ENCODE data around the gene RAB27A.

- TF ChIP-seq ZNF695 (CRISPR knock-in tag; IDR thresholded peaks at IDR 0.05) (no peak), MAX (CRISPR knock-in tag; IDR thresholded peaks at IDR 0.05) (no peak), TEAD2 (tag; IDR thresholded peaks at IDR 0.05) (no peak), NFIX (CRISPR knock-in tag; IDR thresholded peaks at IDR 0.05; ENCODE audit: low read depth) (no peak), CTCF (IDR thresholded peaks at IDR 0.05 in 2 of 3, conservative IDR thresholded peaks at IDR 0.05 in 1 of 3; ENCODE audit: insufficient read depth in 2 of 3, low read depth in 1 of 3, low read length in 3 of 3) (no peak; a peak in 1 of 6 replicates), PCBP1 (IDR thresholded peaks at IDR 0.05; ENCODE audit: low read depth, low read length, poor library complexity, severe bottlenecking) (no peak)
These were observed 58.2 kb downstream of the RAB27A start for GRCh38 chr15:55231455-55231854.
